GM12892 (cell line): ENCODE data around the gene CCSER2.

ENCODE experiments used
- POLR2A ChIP-seq: IDR thresholded peaks from 2 replicates; pipeline ENCODE4 v1.6.1; 2011; ENCODE audit warnings: low read depth, low read length, control low read depth
- POLR2AphosphoS5 ChIP-seq: IDR thresholded peaks from 2 replicates; pipeline ENCODE4 v1.6.1; 2011; ENCODE audit warnings: low read depth, low read length, control low read depth
- TAF1 ChIP-seq: IDR thresholded peaks from 2 replicates; pipeline ENCODE4 v1.6.1; 2011; ENCODE audit warnings: low read depth, mild to moderate bottlenecking, control low read depth, low read length, borderline replicate concordance

- no peak for TF ChIP-seq TAF1
- no peak for TF ChIP-seq POLR2A
- no peak for TF ChIP-seq POLR2AphosphoS5
These were observed 127.7 kb downstream of the CCSER2 start for GRCh38 chr10:84456126-84456525.
